GM12873 (cell line): ENCODE data around the gene ADAMTS2.

ENCODE experiments used
- TF ChIP-seq, protein P1 (sequence below): IDR thresholded peaks from 2 replicates; pipeline ENCODE4 v1.5.1; 2012; ENCODE audit warnings: low read depth, mild to moderate bottlenecking, moderate library complexity, low read length, control low read depth; ENCODE audit not compliant: insufficient read depth; ENCODE audit errors: missing control alignments

Gene ADAMTS2

DNA sequence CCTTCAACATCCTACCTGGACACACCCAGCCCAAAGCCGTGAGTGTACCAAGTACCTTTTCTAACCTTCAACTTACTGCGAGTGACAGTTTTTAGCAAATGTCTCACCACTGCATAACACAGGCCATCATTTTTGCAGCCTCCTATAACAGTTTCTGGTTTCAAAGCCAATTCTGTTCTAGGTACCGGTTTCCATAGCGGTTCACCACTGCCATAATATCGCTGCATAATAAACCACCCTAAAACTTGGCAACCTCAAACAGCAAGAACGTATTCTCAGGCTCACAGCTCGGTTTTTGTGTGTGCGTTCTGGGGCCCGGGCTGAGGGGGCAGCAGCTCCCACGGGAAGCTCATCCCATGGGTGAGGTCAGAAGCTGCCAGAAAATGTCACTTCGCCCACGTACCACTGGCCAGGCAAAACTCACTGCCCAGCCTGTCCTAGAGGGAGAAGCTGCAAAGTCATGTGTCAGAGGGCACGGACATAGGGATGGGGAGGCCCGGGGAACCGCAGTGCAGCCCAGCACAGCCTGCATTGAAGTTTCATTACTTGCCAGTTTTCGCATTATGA is 15.9 kb upstream of the ADAMTS2 start:
- TF ChIP-seq, protein P1, sequence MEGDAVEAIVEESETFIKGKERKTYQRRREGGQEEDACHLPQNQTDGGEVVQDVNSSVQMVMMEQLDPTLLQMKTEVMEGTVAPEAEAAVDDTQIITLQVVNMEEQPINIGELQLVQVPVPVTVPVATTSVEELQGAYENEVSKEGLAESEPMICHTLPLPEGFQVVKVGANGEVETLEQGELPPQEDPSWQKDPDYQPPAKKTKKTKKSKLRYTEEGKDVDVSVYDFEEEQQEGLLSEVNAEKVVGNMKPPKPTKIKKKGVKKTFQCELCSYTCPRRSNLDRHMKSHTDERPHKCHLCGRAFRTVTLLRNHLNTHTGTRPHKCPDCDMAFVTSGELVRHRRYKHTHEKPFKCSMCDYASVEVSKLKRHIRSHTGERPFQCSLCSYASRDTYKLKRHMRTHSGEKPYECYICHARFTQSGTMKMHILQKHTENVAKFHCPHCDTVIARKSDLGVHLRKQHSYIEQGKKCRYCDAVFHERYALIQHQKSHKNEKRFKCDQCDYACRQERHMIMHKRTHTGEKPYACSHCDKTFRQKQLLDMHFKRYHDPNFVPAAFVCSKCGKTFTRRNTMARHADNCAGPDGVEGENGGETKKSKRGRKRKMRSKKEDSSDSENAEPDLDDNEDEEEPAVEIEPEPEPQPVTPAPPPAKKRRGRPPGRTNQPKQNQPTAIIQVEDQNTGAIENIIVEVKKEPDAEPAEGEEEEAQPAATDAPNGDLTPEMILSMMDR, result no peak

DNA sequence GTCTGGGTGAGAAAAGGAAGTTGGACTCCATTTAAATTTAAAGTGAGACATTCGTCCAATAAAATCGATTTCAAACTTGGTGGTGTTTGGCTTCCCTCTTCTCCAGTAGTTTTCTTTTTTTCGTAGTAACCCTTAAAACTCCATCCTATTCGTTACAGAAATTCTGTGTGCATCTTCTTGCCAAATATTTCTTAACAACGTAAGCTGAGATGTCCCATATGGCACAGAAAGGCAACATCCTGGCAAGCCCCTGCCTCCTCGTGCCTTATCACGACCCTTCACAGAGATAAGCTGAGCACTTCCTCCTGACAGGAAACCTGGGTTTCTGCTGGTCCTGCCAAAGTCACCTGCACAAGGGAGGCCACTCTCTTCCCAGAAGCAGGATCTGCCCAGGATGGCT is 11.8 kb upstream of the ADAMTS2 start:
- TF ChIP-seq, protein P1, result no peak

DNA sequence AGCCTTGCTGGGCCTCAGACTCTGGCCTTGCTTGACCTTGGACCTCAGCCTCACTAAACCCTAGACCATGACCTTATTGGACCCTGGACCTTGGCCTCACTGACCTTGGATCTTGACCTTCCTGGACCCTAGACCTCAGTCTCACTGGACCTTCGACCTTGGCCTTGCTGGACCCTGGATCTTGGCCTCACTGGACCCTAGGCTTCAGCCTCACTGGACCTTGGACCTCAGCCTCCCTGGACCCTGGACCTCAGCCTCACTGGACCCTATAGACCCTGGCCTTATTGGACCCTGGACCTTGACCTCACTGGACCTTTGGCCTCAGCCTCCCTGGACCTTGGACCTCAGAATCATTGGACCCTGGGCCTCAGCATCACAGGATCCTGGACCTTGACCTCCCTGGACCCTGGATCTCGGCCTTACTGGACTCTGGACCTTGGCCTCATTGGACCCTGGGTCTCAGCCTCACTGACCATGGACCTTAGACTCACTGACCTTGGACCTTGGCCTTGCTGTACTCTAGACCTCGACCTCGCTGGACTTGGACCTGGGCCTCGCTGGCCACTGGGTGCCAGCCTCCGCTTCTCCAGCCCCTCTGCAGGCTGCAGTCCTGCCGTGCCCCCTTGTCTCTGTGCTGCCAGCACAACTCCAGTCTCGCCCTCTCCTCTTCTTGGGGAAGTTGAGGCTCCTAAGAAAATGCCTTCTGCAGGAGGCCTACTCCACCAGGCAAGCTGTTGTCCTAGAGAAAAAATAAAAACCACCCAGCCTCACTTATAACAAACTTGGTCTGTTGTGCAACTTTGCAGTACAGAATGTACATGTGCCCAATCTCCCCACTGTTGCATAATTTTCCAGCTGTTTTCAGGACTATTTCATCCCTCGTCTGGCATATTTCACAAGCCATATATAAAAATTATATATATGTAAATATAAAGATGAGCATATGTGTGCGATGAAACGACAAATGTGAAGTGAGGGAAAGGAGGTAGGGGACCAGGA is 11.0 kb upstream of the ADAMTS2 start:
- TF ChIP-seq, protein P1, result no peak

DNA sequence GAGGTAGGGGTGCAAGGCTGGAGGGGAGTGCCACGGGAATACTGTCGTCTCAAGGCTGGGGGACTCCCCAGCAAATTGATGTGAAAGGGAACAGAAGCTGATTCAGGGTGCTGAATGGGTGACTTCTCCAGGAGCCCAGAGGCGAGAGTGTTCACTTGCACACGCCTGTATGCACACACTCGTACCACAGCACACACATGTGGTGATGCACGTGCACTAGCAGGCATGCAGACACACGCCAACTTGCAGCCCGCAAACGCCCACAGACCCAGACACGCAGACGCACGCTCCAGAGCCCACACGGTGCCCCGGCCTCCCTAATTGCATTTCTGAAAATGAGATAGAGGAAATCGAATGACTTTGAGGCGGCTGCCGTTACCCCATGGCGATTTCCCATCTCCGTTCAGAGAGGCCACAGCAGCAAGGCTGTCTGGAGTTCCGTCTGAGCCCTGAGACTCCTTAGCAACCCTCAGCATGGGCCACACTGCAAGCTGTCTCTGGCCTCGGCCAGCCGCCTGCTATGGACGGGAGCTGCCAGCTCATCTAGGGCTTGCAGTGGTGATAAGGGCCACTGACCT is 9.1 kb upstream of the ADAMTS2 start:
- TF ChIP-seq, protein P1, result no peak

DNA sequence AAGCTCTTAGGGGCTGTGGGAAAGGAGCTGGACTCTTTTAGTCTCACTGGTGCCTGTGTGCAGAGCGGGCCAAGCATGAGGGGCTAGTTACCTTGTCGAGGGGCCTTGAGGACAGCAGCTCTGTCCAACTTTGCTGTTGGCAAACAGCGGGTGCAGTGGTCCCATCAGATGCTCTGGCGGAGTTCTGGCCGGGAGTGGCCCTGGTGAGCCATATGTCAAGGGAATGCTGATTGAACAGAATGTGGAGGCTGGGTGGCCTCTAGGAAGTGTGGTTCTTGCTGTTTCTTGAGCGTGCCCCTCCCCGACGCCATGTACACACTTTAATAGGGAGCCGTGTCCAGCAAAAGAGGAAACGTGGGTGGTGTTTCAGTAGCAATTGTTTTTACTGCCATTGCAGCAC is 3.6 kb upstream of the ADAMTS2 start:
- TF ChIP-seq, protein P1, result no peak

DNA sequence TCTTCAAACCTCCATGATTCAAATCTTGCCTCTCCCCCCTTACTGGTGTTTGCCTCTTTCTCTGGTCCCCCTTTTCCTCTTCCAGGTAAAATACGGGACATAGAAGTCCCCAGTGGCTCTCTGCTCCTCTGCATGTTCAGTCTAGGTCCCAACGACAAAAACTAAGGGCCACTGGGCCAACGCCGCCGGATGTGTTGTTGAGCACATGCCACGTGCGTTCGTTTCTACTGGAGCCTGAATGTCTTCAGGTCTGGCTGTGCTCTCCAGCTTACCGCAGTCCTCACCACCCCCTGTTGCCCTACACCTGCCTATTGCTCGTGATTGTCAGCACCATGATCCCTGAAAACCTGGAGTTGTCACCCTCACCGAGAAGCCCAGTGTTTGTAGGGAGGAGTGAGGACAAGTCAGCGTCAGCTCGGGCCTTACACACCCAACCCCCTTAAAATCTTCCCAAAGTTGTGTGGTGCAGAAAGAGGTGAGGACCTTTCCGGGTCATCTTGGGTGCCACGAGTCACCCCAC is 2.8 kb upstream of the ADAMTS2 start:
- TF ChIP-seq, protein P1, result no peak

DNA sequence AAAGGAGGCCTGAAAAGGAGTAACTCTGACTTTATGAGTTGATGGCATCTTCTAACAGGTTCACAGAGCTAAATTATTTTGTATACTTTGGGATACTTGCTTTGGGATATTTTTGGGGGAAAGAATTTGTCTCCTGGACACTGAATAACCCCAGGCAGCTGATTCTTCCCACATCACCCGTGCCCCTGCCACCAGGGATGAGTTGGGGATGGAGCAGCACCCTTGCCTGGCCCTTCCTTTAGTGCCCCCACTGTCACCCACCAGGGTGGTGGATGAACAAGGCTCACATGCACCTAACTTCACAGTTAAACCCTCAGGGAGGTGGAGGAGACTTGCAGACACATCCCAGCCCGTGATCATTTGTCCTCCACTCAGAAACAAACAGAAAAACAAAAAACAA is 2.3 kb upstream of the ADAMTS2 start:
- TF ChIP-seq, protein P1, result no peak
